Mesendoderm (in vitro differentiated cells): Measurements from ENCODE around the gene NUDT1. TPM values are rescaled to one million over a fixed set of nuclear protein-coding genes. Genes with fewer than 3 reads are reported as not detected.

Source experiments
- DNase-seq: peaks from one replicate; pipeline ENCODE4 v3.0.0; 2013
- H2AK5ac ChIP-seq: 2 replicates; pipeline ENCODE4 v1.6.1; 2013; ENCODE audit warnings: low read length, inconsistent platforms
- H2BK120ac ChIP-seq: 2 replicates; pipeline ENCODE4 v1.6.1; 2013; ENCODE audit warnings: low read depth, mild to moderate bottlenecking, low read length, moderate library complexity, mixed read lengths
- H2BK15ac ChIP-seq: replicated peaks from 2 replicates; pipeline ENCODE4 v1.6.1; 2013; ENCODE audit warnings: low read depth, mild to moderate bottlenecking, moderate library complexity
- H2BK5ac ChIP-seq: 2 replicates; pipeline ENCODE4 v1.6.1; 2013; ENCODE audit warnings: low read length, inconsistent platforms
- H3K18ac ChIP-seq: 2 replicates; pipeline ENCODE4 v1.6.1; 2013; ENCODE audit warnings: mild to moderate bottlenecking, low read length, mixed read lengths
- H3K23ac ChIP-seq: one replicate; pipeline ENCODE4 v1.6.1; 2013; ENCODE audit warnings: low read length
- H3K27ac ChIP-seq: 2 replicates; pipeline ENCODE4 v1.5.1; 2013; ENCODE audit warnings: low read depth, mild to moderate bottlenecking, inconsistent platforms, low read length, moderate library complexity
- H3K27me3 ChIP-seq: 2 replicates; pipeline ENCODE4 v1.6.1; 2013; ENCODE audit warnings: low read length, control low read depth, mild to moderate bottlenecking, inconsistent platforms; ENCODE audit not compliant: insufficient read depth, poor library complexity
- H3K36me3 ChIP-seq: 2 replicates; pipeline ENCODE4 v1.6.1; 2013; ENCODE audit warnings: low read length, inconsistent platforms; ENCODE audit not compliant: control insufficient read depth, insufficient read depth
- H3K4ac ChIP-seq: one replicate; pipeline ENCODE4 v1.6.1; 2013; ENCODE audit warnings: low read depth, mild to moderate bottlenecking, low read length, moderate library complexity
- H3K4me1 ChIP-seq: 2 replicates; pipeline ENCODE4 v1.6.1; 2013; ENCODE audit warnings: low read depth, low read length, inconsistent platforms; ENCODE audit not compliant: control insufficient read depth
- H3K4me2 ChIP-seq: 2 replicates; pipeline ENCODE4 v1.6.1; 2013; ENCODE audit warnings: low read length
- H3K4me3 ChIP-seq: 2 replicates; pipeline ENCODE4 v1.5.1; 2013; ENCODE audit warnings: mild to moderate bottlenecking, low read length
- H3K56ac ChIP-seq: one replicate; pipeline ENCODE4 v1.6.1; 2013; ENCODE audit warnings: low read length
- H3K79me1 ChIP-seq: 2 replicates; pipeline ENCODE4 v1.6.1; 2013; ENCODE audit warnings: low read length, inconsistent platforms
- H3K79me2 ChIP-seq: 2 replicates; pipeline ENCODE4 v1.6.1; 2013; ENCODE audit warnings: mild to moderate bottlenecking, low read length; ENCODE audit not compliant: control insufficient read depth, insufficient read depth
- H3K9ac ChIP-seq: 2 replicates; pipeline ENCODE4 v1.6.1; 2013; ENCODE audit warnings: low read length, inconsistent platforms
- H4K5ac ChIP-seq: one replicate; pipeline ENCODE4 v1.6.1; 2013; ENCODE audit warnings: low read length
- H4K8ac ChIP-seq: one replicate; pipeline ENCODE4 v1.6.1; 2013; ENCODE audit warnings: low read depth, mild to moderate bottlenecking, control low read depth, low read length, moderate library complexity
- WGBS: extraction: QIAGEN DNeasy Blood & Tissue Kit; methylation state at CpG from one replicate; pipeline ENCODE4 v1.1.7; 2013; ENCODE audit warnings: low lambda C conversion rate, missing lambda C conversion rate; ENCODE audit not compliant: insufficient coverage; ENCODE audit errors: extremely low coverage; 5-methylcytosine and 5-hydroxymethylcytosine counted together
- polyA plus RNA-seq, 2 experiments: library from polyadenylated mRNA; stranded (reverse); fragments of 200-250 nt; gene quantifications; one replicate each; pipeline ENCODE4 v1.2.3, GENCODE V29; 2013

The NUDT1 gene
- polyA plus RNA-seq (2013, experiment 1 of 2): 53.8 TPM
- 54.9 TPM for polyA plus RNA-seq (2013, experiment 2 of 2)

- H2BK120ac ChIP-seq: no peak within 1 kb of the TSS
- peak within 1 kb of the TSS; percentile 98 for H3K18ac ChIP-seq
- H3K56ac ChIP-seq: peak within 1 kb of the TSS; percentile 98
- H3K23ac ChIP-seq: no peak within 1 kb of the TSS
- H3K36me3 ChIP-seq: peaks cover 6% of the 10 kb centered on the region
- no peaks in the 10 kb centered on the region for H3K4me1 ChIP-seq
- no peaks in the 10 kb centered on the region for H3K27me3 ChIP-seq
- H2BK15ac ChIP-seq: no peak within 1 kb of the TSS
- no peak within 1 kb of the TSS for H3K27ac ChIP-seq
- H3K4ac ChIP-seq: peak within 1 kb of the TSS; percentile 41
- peak within 1 kb of the TSS; percentile 93 for H3K4me3 ChIP-seq
- no CpG with 5 or more reads among the region's 81 CpGs for WGBS
- peak; percentile 86 for DNase-seq
- H3K9ac ChIP-seq: peak within 1 kb of the TSS; percentile 82
- H3K79me2 ChIP-seq: peaks cover 14% of the 10 kb centered on the region
- H2BK5ac ChIP-seq: no peak within 1 kb of the TSS
- no peak within 1 kb of the TSS for H4K5ac ChIP-seq
- H3K4me2 ChIP-seq: peak within 1 kb of the TSS; percentile 83
- peaks cover 5% of the 10 kb centered on the region for H3K79me1 ChIP-seq
- H4K8ac ChIP-seq: peak within 1 kb of the TSS; percentile 97
- no peak within 1 kb of the TSS for H2AK5ac ChIP-seq
These were observed at the start of gene NUDT1, which contains the start of gene MRM2 for GRCh38 chr7:2241580-2242540. TSS of gene NUDT1 (plus strand) at chr7:2242226. CDS start at chr7:2244575, 2,349 bp downstream. TSS of gene MRM2 (minus strand) at chr7:2242205. CDS start at chr7:2242169, 36 bp downstream.

GRCh38 chr7:2192831-2193534, 49.0 kb upstream of the NUDT1 start:
- H3K4me3 ChIP-seq: no peak overlapping the region
- no peaks in the 10 kb centered on the region for H3K79me2 ChIP-seq
- H4K8ac ChIP-seq: no peak overlapping the region
- no peak overlapping the region for H2AK5ac ChIP-seq
- H3K27me3 ChIP-seq: no peaks in the 10 kb centered on the region
- H3K4ac ChIP-seq: no peak overlapping the region
- H3K27ac ChIP-seq: no peak overlapping the region
- no peak overlapping the region for H2BK120ac ChIP-seq
- H3K56ac ChIP-seq: no peak overlapping the region
- H3K18ac ChIP-seq: no peak overlapping the region
- H3K23ac ChIP-seq: no peak overlapping the region
- no CpG with 5 or more reads among the region's 18 CpGs for WGBS
- H3K4me1 ChIP-seq: no peaks in the 10 kb centered on the region
- no peak overlapping the region for H2BK5ac ChIP-seq
- no peak overlapping the region for H2BK15ac ChIP-seq
- no peak overlapping the region for H3K4me2 ChIP-seq
- no peak overlapping the region for H4K5ac ChIP-seq
- DNase-seq: no peak
- H3K9ac ChIP-seq: no peak overlapping the region
- peaks cover 6% of the 10 kb centered on the region for H3K79me1 ChIP-seq
- H3K36me3 ChIP-seq: peaks cover 6% of the 10 kb centered on the region

- no peaks in the 10 kb centered on the region for H3K4me1 ChIP-seq
- no peak overlapping the region for H2AK5ac ChIP-seq
- no peak overlapping the region for H4K5ac ChIP-seq
- no peak overlapping the region for H3K4me3 ChIP-seq
- H3K27me3 ChIP-seq: no peaks in the 10 kb centered on the region
- H3K9ac ChIP-seq: no peak overlapping the region
- no peak overlapping the region for H2BK120ac ChIP-seq
- H4K8ac ChIP-seq: no peak overlapping the region
- no peak overlapping the region for H3K4ac ChIP-seq
- no CpG with 5 or more reads among the region's 19 CpGs for WGBS
- no peak overlapping the region for H3K56ac ChIP-seq
- DNase-seq: no peak
- H3K18ac ChIP-seq: no peak overlapping the region
- H3K36me3 ChIP-seq: peaks cover 6% of the 10 kb centered on the region
- no peak overlapping the region for H2BK5ac ChIP-seq
- H3K79me1 ChIP-seq: peaks cover 6% of the 10 kb centered on the region
- no peak overlapping the region for H2BK15ac ChIP-seq
- H3K79me2 ChIP-seq: no peaks in the 10 kb centered on the region
- no peak overlapping the region for H3K27ac ChIP-seq
- no peak overlapping the region for H3K4me2 ChIP-seq
- no peak overlapping the region for H3K23ac ChIP-seq
These were observed 48.3 kb upstream of the NUDT1 start for GRCh38 chr7:2193575-2194305.

GRCh38 chr7:2195400-2196246, 46.4 kb upstream of the NUDT1 start:
- no peak overlapping the region for H4K8ac ChIP-seq
- no peak overlapping the region for H3K4me2 ChIP-seq
- no peak overlapping the region for H3K18ac ChIP-seq
- H3K56ac ChIP-seq: no peak overlapping the region
- no peak overlapping the region for H3K23ac ChIP-seq
- H3K4ac ChIP-seq: no peak overlapping the region
- DNase-seq: no peak
- peaks cover 2% of the 10 kb centered on the region for H3K79me1 ChIP-seq
- no peaks in the 10 kb centered on the region for H3K27me3 ChIP-seq
- H3K36me3 ChIP-seq: peaks cover 9% of the 10 kb centered on the region
- H3K4me3 ChIP-seq: no peak overlapping the region
- H3K27ac ChIP-seq: no peak overlapping the region
- H3K4me1 ChIP-seq: no peaks in the 10 kb centered on the region
- WGBS: no CpG with 5 or more reads among the region's 13 CpGs
- no peak overlapping the region for H2BK15ac ChIP-seq
- no peaks in the 10 kb centered on the region for H3K79me2 ChIP-seq
- no peak overlapping the region for H2AK5ac ChIP-seq
- H3K9ac ChIP-seq: no peak overlapping the region
- H2BK120ac ChIP-seq: no peak overlapping the region
- H2BK5ac ChIP-seq: no peak overlapping the region
- H4K5ac ChIP-seq: no peak overlapping the region
